Measurements from ENCODE around the gene RACGAP1.

DNA sequence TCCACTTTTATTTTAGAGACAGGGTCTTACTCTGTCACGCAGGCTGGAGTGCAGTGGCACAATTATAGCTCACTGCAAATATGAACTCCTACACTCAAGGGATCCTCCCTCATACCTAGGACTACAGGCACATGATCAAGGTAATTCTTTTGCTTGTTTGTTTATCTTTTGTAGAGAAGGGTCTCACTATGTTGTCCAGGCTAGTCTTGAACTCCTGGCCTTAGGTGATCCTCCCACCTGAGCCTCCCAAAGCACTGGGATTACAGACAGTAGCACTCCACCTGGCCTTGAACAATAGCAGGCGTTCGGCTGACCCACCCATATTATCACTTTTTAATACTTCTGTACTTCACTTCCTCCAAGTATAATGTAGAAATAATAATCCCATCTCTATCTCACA is 1.4 kb upstream of the RACGAP1 start:
- TF ChIP-seq SIN3A (IDR thresholded peaks at IDR 0.05; ENCODE audit: borderline replicate concordance, insufficient read depth, low read depth, low read length), result no peak
- no peak for TF ChIP-seq CTCF (IDR thresholded peaks at IDR 0.05)
- no peak for TF ChIP-seq POLR2AphosphoS5 (IDR thresholded peaks at IDR 0.05; ENCODE audit: low read depth, low read length)
- TF ChIP-seq, protein P1, sequence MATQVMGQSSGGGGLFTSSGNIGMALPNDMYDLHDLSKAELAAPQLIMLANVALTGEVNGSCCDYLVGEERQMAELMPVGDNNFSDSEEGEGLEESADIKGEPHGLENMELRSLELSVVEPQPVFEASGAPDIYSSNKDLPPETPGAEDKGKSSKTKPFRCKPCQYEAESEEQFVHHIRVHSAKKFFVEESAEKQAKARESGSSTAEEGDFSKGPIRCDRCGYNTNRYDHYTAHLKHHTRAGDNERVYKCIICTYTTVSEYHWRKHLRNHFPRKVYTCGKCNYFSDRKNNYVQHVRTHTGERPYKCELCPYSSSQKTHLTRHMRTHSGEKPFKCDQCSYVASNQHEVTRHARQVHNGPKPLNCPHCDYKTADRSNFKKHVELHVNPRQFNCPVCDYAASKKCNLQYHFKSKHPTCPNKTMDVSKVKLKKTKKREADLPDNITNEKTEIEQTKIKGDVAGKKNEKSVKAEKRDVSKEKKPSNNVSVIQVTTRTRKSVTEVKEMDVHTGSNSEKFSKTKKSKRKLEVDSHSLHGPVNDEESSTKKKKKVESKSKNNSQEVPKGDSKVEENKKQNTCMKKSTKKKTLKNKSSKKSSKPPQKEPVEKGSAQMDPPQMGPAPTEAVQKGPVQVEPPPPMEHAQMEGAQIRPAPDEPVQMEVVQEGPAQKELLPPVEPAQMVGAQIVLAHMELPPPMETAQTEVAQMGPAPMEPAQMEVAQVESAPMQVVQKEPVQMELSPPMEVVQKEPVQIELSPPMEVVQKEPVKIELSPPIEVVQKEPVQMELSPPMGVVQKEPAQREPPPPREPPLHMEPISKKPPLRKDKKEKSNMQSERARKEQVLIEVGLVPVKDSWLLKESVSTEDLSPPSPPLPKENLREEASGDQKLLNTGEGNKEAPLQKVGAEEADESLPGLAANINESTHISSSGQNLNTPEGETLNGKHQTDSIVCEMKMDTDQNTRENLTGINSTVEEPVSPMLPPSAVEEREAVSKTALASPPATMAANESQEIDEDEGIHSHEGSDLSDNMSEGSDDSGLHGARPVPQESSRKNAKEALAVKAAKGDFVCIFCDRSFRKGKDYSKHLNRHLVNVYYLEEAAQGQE (IDR thresholded peaks at IDR 0.05; ENCODE audit: insufficient read depth in 1 of 2, low read depth in 2 of 2, low read length in 1 of 2), result no peak
